Chondrocyte (in vitro differentiated cells): ENCODE measurements around the gene ANTXR1. TPM values are rescaled to one million over a fixed set of nuclear protein-coding genes. Genes with fewer than 3 reads are reported as not detected.
A peak's percentile ranks its signal among the peaks of the same experiment; 100 is the strongest.

Experiments
- DNase-seq: peaks from one replicate; pipeline ENCODE4 v3.0.0; 2021; ENCODE audit warnings: mixed read lengths, low spot score
- H3K27ac Mint-ChIP-seq: one replicate; pipeline ENCODE4 v1.8.0; 2021; ENCODE audit warnings: mild to moderate bottlenecking, moderate library complexity, mixed read lengths; ENCODE audit not compliant: unreplicated experiment
- H3K27me3 Mint-ChIP-seq: 2 replicates; pipeline ENCODE4 v1.8.0; 2021; ENCODE audit warnings: low read depth, mixed read lengths
- H3K36me3 Mint-ChIP-seq: 2 replicates; pipeline ENCODE4 v1.8.0; 2021; ENCODE audit warnings: low read depth, mixed read lengths
- H3K4me1 Mint-ChIP-seq: 2 replicates; pipeline ENCODE4 v1.8.0; 2021; ENCODE audit warnings: low read depth, mild to moderate bottlenecking, mixed read lengths
- H3K4me3 Mint-ChIP-seq: one replicate; pipeline ENCODE4 v1.8.0; 2021; ENCODE audit warnings: mild to moderate bottlenecking, moderate library complexity, mixed read lengths; ENCODE audit not compliant: unreplicated experiment
- H3K9me3 Mint-ChIP-seq: 2 replicates; pipeline ENCODE4 v1.8.0; 2021; ENCODE audit warnings: low read depth, mixed read lengths
- total RNA-seq: library from RNA; stranded (reverse); gene quantifications from 3 replicates; pipeline ENCODE4 v1.2.1, GENCODE V29; 2021
- TF ChIP-seq, protein P1 (sequence below): fragments of 200-600 bp; sonication (generic); IDR thresholded peaks from 2 replicates; pipeline ENCODE4 v1.5.0; 2021; ENCODE audit warnings: antibody characterized with exemption, mild to moderate bottlenecking, moderate library complexity

Gene ANTXR1
- total RNA-seq, 1 donor from 2014 or later = 351 TPM

DNA sequence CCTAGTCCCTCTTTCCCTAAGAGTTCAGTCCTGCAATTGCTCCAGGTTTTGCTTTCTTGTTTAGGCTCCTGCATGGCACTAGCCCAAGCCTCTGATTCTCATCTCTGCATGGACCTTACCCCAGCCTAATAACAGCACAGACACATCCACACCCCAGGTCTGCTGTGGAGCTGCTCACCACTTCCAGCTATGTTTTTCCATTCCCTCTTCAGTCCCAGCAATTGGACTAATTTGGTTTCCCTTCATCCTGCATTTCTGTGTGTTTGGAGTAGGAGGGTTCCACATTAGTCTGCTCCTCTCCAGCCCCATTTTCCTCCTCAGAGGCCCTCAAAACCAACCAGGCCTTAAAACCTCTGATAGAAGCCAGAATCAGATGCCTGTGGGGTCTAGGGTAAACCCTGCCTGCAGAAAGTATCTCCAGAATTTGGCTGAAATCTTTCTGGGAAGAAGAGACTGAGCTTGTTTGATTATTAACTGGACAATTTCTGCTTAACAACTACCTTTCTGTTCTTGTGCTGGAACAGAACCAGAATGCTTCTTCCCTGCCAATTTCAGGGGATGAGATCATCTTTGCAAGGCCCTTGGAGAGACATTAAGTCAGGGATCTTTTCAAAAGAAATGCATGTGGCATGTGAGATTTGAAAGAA, 278.1 kb downstream of the ANTXR1 start:
- Mint-ChIP-seq H3K4me3 (no peak overlapping the region), H3K36me3 (no peaks in the 10 kb centered on the region), H3K27me3 (no peaks in the 10 kb centered on the region), H3K27ac (peak overlapping the region; percentile 72), H3K9me3 (no peaks in the 10 kb centered on the region), H3K4me1 (peaks cover 22% of the 10 kb centered on the region)
- no peak for DNase-seq
- TF ChIP-seq, protein P1, sequence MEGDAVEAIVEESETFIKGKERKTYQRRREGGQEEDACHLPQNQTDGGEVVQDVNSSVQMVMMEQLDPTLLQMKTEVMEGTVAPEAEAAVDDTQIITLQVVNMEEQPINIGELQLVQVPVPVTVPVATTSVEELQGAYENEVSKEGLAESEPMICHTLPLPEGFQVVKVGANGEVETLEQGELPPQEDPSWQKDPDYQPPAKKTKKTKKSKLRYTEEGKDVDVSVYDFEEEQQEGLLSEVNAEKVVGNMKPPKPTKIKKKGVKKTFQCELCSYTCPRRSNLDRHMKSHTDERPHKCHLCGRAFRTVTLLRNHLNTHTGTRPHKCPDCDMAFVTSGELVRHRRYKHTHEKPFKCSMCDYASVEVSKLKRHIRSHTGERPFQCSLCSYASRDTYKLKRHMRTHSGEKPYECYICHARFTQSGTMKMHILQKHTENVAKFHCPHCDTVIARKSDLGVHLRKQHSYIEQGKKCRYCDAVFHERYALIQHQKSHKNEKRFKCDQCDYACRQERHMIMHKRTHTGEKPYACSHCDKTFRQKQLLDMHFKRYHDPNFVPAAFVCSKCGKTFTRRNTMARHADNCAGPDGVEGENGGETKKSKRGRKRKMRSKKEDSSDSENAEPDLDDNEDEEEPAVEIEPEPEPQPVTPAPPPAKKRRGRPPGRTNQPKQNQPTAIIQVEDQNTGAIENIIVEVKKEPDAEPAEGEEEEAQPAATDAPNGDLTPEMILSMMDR = no peak

DNA sequence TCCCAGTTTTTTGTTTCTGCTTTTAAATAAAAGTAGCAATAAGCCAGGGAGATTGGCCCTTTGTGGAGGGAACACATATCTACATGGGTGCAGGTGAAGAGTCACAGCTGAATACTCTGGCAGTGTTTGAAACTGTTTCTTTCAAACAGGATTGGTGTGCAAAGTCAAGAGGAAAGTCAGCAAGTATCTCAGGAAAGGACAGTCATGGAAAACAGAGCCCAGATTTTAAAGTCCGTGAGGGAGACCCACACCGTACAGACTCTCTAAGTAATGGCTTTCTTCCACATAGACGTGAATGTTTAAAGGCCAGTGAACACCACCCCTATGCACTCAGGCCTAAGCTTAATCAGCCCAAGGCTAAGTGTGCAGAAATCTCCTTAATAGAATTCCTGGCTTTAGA, 278.7 kb downstream of the ANTXR1 start:
- Mint-ChIP-seq H3K27ac (peak overlapping the region; percentile 55), H3K4me3 (no peak overlapping the region), H3K4me1 (peaks cover 22% of the 10 kb centered on the region), H3K36me3 (no peaks in the 10 kb centered on the region), H3K9me3 (no peaks in the 10 kb centered on the region), H3K27me3 (no peaks in the 10 kb centered on the region)
- no peak for DNase-seq
- TF ChIP-seq, protein P1 = no peak

DNA sequence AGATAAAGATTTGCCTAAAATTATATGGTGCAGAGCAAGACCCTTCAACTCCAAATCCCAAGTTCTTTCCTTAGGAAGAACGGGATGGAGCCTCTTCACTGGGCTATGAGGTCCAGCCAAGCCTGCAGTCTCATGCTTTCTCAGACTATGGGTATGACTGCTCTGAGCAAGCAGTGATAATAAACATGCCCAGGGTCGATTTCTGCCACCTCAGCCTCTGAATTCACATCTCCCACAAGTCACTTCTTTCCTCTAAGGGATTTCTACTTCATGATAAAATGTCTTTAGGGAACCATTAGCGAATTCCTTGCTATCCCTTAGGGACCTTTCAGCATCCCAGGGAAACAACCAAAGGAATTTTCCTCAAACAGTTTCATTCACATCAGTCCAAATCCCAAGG, 279.3 kb downstream of the ANTXR1 start:
- Mint-ChIP-seq H3K4me3 (no peak overlapping the region), H3K9me3 (no peaks in the 10 kb centered on the region), H3K4me1 (peaks cover 22% of the 10 kb centered on the region), H3K36me3 (no peaks in the 10 kb centered on the region), H3K27ac (no peak overlapping the region), H3K27me3 (no peaks in the 10 kb centered on the region)
- TF ChIP-seq, protein P1 = no peak
- no peak for DNase-seq

DNA sequence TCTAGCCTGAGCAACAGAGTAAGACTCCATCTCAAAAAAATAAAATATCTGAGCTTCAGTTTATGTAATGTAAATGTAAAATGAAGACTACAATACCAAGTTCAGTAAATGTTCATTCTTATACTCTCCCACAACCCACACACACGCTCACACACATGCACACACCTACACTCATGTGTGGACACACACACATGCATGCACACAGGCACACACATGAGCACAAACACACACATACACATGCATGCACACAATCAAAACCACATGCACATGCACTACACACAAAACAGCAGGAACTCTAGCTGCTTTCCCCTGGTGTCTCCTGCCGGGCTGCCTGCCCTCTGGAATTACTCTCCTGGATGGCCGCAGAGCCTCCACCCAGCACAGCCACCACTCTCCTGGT, 283.4 kb downstream of the ANTXR1 start:
- Mint-ChIP-seq H3K27me3 (no peaks in the 10 kb centered on the region), H3K9me3 (no peaks in the 10 kb centered on the region), H3K4me3 (no peak overlapping the region), H3K36me3 (no peaks in the 10 kb centered on the region), H3K4me1 (peaks cover 30% of the 10 kb centered on the region), H3K27ac (no peak overlapping the region)
- TF ChIP-seq, protein P1 = no peak
- DNase-seq = no peak

DNA sequence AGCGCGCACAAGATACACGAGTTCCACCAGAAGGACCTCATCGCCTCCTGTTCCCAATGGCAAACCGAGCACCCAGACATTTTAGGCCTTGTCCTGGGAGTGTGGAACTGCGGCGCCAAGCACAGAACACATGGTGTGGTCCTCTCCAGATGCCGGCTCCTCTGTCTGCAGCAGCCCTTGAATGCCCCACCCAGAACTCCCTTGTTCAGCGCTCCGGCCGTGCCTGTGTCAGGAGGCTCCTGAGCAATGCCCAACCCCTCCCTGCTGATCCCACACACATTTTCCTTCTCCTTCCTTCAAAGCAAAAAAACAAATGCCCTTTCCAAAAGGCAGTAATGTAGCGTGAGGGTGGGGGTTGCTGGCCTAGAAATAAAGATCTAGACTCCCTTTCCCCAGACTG, 284.2 kb downstream of the ANTXR1 start:
- H3K27ac Mint-ChIP-seq = no peak overlapping the region
- no peaks in the 10 kb centered on the region for H3K9me3 Mint-ChIP-seq
- no peaks in the 10 kb centered on the region for H3K36me3 Mint-ChIP-seq
- peaks cover 22% of the 10 kb centered on the region for H3K4me1 Mint-ChIP-seq
- no peak overlapping the region for H3K4me3 Mint-ChIP-seq
- no peaks in the 10 kb centered on the region for H3K27me3 Mint-ChIP-seq
- TF ChIP-seq, protein P1 = no peak
- no peak for DNase-seq
